HL-60 (cell line): Measurements from ENCODE around the gene HTR3A.

ENCODE experiments used
- DNase-seq, 2 experiments: peaks; one replicate each; pipeline ENCODE4 v3.0.0-alpha.2; 2010 to 2020; ENCODE audit warnings: low read depth in 1 of 2, low spot score in 1 of 2
- H3K27ac ChIP-seq: fragments of 250-450 bp; sonication (Bioruptor Pico); replicated peaks from 2 replicates; pipeline ENCODE4 v1.5.1; 2020; ENCODE audit warnings: mild to moderate bottlenecking, moderate library complexity
- H3K27me3 ChIP-seq: fragments of 250-450 bp; sonication (Bioruptor Pico); 2 replicates; pipeline ENCODE4 v1.5.1; 2021; ENCODE audit warnings: mild to moderate bottlenecking, moderate library complexity; ENCODE audit not compliant: insufficient read depth, poor library complexity, severe bottlenecking
- H3K4me3 ChIP-seq: replicated peaks from 2 replicates; pipeline ENCODE4 v1.5.1; 2011; ENCODE audit warnings: mild to moderate bottlenecking, control low read depth, low read length; ENCODE audit not compliant: insufficient read depth
- GABPA ChIP-seq: IDR thresholded peaks from 2 replicates; pipeline ENCODE4 v1.6.1; 2012; ENCODE audit warnings: low read depth
- POLR2AphosphoS5 ChIP-seq: IDR thresholded peaks from 2 replicates; pipeline ENCODE4 v1.6.1; 2012; ENCODE audit warnings: low read depth
- SPI1 ChIP-seq: IDR thresholded peaks from 2 replicates; pipeline ENCODE4 v1.6.1; 2012; ENCODE audit warnings: low read depth, mild to moderate bottlenecking, borderline replicate concordance
- TF ChIP-seq, protein P1 (sequence below): IDR thresholded peaks from 2 replicates; pipeline ENCODE4 v1.6.1; 2012; ENCODE audit warnings: low read depth; ENCODE audit not compliant: insufficient replicate concordance
- TF ChIP-seq, protein P2 (sequence below): IDR thresholded peaks from one replicate; pipeline ENCODE4 v1.5.1; 2011; ENCODE audit warnings: low read length, control low read depth, inconsistent platforms; ENCODE audit not compliant: insufficient read depth

HTR3A gene

DNA sequence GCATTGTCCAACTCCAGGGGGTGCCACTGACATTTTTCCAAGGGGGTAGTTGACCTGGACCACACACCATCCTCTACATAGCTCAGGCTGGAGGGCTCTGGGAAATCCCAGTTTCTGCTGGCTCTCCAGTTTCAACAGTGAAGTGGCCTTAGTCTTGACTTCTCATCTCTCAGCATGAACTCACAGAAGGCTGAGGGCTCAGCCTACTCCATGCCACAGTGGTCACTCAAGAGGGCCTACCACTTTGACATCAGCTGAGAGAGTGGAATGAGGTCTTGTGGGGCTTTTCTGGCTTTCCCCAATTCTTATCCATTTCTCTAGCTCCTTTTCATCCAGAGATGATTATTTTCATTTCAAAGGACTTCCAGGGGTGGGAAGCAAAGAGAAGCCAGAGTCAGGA, 7.4 kb downstream of the HTR3A start:
- DNase-seq: no peak
- Histone ChIP-seq H3K27me3 (no peaks in the 10 kb centered on the region), H3K27ac (no peak overlapping the region), H3K4me3 (no peak overlapping the region)
- TF ChIP-seq, protein P1, sequence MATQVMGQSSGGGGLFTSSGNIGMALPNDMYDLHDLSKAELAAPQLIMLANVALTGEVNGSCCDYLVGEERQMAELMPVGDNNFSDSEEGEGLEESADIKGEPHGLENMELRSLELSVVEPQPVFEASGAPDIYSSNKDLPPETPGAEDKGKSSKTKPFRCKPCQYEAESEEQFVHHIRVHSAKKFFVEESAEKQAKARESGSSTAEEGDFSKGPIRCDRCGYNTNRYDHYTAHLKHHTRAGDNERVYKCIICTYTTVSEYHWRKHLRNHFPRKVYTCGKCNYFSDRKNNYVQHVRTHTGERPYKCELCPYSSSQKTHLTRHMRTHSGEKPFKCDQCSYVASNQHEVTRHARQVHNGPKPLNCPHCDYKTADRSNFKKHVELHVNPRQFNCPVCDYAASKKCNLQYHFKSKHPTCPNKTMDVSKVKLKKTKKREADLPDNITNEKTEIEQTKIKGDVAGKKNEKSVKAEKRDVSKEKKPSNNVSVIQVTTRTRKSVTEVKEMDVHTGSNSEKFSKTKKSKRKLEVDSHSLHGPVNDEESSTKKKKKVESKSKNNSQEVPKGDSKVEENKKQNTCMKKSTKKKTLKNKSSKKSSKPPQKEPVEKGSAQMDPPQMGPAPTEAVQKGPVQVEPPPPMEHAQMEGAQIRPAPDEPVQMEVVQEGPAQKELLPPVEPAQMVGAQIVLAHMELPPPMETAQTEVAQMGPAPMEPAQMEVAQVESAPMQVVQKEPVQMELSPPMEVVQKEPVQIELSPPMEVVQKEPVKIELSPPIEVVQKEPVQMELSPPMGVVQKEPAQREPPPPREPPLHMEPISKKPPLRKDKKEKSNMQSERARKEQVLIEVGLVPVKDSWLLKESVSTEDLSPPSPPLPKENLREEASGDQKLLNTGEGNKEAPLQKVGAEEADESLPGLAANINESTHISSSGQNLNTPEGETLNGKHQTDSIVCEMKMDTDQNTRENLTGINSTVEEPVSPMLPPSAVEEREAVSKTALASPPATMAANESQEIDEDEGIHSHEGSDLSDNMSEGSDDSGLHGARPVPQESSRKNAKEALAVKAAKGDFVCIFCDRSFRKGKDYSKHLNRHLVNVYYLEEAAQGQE: no peak
- TF ChIP-seq GABPA: no peak
- TF ChIP-seq SPI1: no peak
- TF ChIP-seq, protein P2, sequence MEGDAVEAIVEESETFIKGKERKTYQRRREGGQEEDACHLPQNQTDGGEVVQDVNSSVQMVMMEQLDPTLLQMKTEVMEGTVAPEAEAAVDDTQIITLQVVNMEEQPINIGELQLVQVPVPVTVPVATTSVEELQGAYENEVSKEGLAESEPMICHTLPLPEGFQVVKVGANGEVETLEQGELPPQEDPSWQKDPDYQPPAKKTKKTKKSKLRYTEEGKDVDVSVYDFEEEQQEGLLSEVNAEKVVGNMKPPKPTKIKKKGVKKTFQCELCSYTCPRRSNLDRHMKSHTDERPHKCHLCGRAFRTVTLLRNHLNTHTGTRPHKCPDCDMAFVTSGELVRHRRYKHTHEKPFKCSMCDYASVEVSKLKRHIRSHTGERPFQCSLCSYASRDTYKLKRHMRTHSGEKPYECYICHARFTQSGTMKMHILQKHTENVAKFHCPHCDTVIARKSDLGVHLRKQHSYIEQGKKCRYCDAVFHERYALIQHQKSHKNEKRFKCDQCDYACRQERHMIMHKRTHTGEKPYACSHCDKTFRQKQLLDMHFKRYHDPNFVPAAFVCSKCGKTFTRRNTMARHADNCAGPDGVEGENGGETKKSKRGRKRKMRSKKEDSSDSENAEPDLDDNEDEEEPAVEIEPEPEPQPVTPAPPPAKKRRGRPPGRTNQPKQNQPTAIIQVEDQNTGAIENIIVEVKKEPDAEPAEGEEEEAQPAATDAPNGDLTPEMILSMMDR: no peak
- no peak for TF ChIP-seq POLR2AphosphoS5

DNA sequence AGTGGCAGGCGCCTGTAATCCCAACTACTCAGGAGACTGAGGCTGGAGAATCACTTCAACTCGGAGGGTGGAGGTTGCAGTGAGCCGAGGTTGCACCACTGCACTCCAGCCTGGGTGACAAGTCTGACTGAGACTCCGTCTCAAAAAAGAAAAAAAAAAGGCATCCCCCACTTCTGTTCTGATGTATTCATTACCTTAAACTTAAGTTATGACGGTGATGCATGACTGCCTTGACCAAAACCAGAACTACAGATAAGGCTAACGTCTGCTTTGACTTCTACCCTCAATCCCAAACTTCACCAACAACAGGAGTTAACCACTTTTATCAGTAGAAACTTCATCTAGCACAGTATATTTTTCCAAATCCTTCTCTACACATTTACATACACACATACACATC, 9.9 kb downstream of the HTR3A start:
- no peak for DNase-seq
- Histone ChIP-seq H3K4me3 (no peak overlapping the region), H3K27ac (no peak overlapping the region), H3K27me3 (no peaks in the 10 kb centered on the region)
- TF ChIP-seq, protein P1: no peak
- TF ChIP-seq SPI1 (no peak), GABPA (no peak), POLR2AphosphoS5 (no peak)
- TF ChIP-seq, protein P2: no peak

DNA sequence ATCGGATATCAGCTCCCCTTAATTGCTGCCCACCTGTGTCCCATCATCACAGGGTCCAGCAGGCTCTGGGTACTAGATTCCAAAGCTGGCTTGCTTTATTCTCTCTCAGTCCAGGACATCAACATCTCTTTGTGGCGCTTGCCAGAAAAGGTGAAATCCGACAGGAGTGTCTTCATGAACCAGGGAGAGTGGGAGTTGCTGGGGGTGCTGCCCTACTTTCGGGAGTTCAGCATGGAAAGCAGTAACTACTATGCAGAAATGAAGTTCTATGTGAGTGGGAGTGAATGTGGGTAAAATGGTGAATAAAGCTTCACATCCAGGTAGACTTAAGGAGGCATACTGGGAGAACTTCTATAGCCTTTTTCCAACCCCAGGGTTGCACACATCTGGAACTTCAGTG, 11.0 kb downstream of the HTR3A start:
- DNase-seq: no peak
- no peak for TF ChIP-seq GABPA
- TF ChIP-seq SPI1: no peak
- no peak for TF ChIP-seq POLR2AphosphoS5
- TF ChIP-seq, protein P2: no peak
- TF ChIP-seq, protein P1: no peak
- H3K27ac ChIP-seq: no peak overlapping the region
- no peak overlapping the region for H3K4me3 ChIP-seq
- no peaks in the 10 kb centered on the region for H3K27me3 ChIP-seq
